T-helper 2 cell (primary cell): ENCODE measurements around the gene SOSTDC1.

Experiments
- DNase-seq, 5 experiments: peaks; one replicate each; pipeline versions ENCODE4 v3.0.0 to v3.0.0-alpha.2; 2012 to 2022

SOSTDC1 gene

DNA sequence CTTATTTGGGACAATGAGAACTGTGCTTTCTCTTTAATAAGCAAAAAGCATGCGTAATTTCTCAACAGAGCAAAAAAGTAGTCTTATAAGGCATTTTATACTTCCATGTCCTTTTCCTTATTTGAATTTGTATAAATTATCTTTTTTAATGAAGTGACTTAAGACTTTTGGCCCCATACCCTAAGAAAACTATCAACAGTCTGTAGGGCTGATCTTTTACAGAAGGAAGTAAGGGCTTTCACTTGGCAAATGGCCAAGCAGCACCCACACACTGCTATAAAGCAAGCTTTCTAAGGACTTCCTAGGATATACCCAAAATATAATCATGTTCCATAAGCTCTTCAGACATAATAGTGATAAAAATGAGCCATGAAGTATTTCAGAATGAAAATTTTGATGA lies 47.6 kb downstream of the SOSTDC1 start:
- no peak for DNase-seq

DNA sequence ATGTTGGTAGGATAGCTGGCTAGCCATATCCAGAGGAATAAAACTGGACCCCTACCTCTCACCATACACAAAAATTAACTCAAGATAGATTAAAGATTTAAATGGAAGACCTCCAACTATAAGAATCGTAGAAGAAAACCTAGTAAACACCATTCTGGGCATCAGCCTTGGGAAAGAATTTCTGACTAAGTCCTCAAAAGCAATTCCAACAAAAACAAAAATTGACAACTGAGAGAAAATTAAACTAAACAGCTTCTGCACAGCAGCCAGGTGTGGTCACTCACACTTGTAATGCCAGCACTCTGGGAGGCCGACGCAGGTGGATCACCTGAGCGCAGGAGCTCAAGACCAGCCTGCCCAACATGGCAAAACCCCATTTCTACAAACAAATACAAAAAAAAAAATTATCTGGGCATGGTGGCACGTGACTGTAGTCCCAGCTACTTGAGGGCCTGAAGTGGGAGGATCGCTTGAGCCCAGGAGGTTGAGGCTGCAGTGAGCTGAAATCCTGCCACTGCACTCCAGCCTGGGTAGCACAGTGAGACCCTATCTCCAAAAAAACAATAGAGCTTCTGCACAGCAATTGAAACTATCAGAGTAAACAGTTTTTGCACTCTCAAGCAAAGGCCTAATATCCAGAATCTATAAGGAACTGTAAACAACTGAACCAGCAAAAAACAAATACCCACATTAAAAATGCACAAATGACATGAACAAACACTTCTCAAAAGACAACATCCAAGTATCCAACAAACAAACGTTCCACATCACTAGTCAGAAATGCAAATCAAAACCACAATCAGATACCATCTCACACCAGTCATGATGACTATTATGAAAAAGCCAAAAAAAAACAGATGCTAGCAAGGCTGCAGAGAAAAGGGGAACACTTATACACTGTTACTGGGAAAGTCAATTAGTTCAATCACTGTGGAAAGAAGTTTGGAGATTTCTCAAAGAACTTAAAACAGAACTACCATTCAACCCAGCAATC lies 49.0 kb downstream of the SOSTDC1 start:
- peak in 1 of 5 experiments; percentile 42 for DNase-seq

DNA sequence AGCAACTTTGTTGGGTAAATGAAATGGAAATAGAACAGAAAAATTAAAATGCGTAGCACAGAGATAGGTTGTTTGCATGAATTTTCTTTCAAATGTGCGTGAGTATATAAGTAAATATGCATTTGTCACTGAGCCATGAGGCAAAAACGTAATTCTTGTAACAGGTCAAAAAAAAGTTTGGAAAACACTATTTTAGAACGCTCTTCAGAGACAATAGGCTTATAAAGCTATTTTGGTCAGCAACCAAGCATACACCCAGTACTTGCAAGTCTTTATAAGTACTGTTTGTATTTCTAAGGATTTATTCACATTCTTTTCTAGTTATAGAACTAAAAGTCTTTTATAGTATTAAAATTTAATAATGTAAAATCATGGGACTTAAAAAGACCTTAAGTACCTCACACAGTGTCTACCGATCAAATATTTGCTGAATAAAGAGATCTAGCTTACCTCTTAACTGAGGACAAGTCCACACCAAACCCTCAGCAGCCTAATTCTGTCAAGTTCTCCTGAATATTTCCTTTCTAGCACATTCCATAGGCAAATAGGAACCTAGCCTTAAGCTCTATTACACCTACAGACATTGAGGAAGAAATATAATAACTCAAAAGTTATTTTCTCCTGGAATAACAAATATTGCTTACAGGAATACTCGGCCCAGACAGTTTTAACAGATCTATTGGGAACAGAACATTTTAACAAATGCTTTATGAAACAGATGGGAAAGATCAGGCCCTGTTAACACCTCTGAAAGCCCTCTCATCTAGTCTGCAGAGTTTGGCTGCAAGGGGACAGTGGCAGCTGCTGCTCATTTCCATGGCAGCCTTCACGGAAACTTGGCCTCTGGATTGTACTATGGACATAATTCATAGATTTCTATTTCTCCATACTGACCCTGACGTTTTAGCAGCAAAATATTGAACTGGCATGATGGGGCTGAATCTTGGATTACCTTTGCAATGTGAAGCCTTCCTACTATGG lies 53.0 kb downstream of the SOSTDC1 start:
- no peak for DNase-seq
